SK-N-SH treated with all-trans-retinoic acid at 6 μM for 48 hours (cell line): ENCODE results near the gene PPFIA1.

ENCODE experiments used
- ATAC-seq: fragments of 200-7000 bp; cut with Tn5 transposase; 3 replicates; pipeline ENCODE4 v1.9.1; 2020; ENCODE audit warnings: mild to moderate bottlenecking, moderate library complexity
- ARNTL ChIP-seq: fragments of 450-650 bp; formaldehyde crosslinking; IDR thresholded peaks from 2 replicates; pipeline ENCODE4 v1.5.0; 2020; ENCODE audit warnings: low read depth, mild to moderate bottlenecking, moderate library complexity, borderline replicate concordance
- CSDC2 ChIP-seq: fragments of 250-450 bp; sonication (Bioruptor Pico); IDR thresholded peaks from 2 replicates; pipeline ENCODE4 v1.5.0; 2020; ENCODE audit warnings: mild to moderate bottlenecking, moderate library complexity
- GLIS3 ChIP-seq: fragments of 250-450 bp; sonication (Bioruptor Pico); IDR thresholded peaks from 2 replicates; pipeline ENCODE4 v1.5.0; 2020; ENCODE audit warnings: mild to moderate bottlenecking, moderate library complexity
- ISL1 ChIP-seq: fragments of 250-450 bp; sonication (Bioruptor Pico); IDR thresholded peaks from 2 replicates; pipeline ENCODE4 v2.1.2; 2022; ENCODE audit warnings: mild to moderate bottlenecking, moderate library complexity
- OSR1 ChIP-seq: fragments of 250-450 bp; sonication (Bioruptor Pico); IDR thresholded peaks from 2 replicates; pipeline ENCODE4 v1.8.0; 2022; ENCODE audit warnings: moderate library complexity, mild to moderate bottlenecking, inconsistent platforms
- RARB ChIP-seq: fragments of 250-450 bp; sonication (Bioruptor Pico); IDR thresholded peaks from 2 replicates; pipeline ENCODE4 v1.8.0; 2021; ENCODE audit warnings: mild to moderate bottlenecking, moderate library complexity
- SNAI2 ChIP-seq: fragments of 250-450 bp; sonication (Bioruptor Pico); IDR thresholded peaks from 2 replicates; pipeline ENCODE4 v1.5.0; 2020; ENCODE audit warnings: mild to moderate bottlenecking, moderate library complexity
- TCF4 ChIP-seq: fragments of 250-450 bp; sonication (Bioruptor Pico); IDR thresholded peaks from 2 replicates; pipeline ENCODE4 v1.8.0; 2021; ENCODE audit warnings: mild to moderate bottlenecking, moderate library complexity, borderline replicate concordance
- ZFP3 ChIP-seq: fragments of 250-450 bp; sonication (Bioruptor Pico); IDR thresholded peaks from 2 replicates; pipeline ENCODE4 v1.5.0; 2020; ENCODE audit warnings: mild to moderate bottlenecking, moderate library complexity
- ZFP30 ChIP-seq: fragments of 450-650 bp; formaldehyde crosslinking; IDR thresholded peaks from 2 replicates; pipeline ENCODE4 v1.5.0; 2022; ENCODE audit warnings: mild to moderate bottlenecking, moderate library complexity
- ZNF565 ChIP-seq: fragments of 450-650 bp; formaldehyde crosslinking; conservative IDR thresholded peaks from 2 replicates; pipeline ENCODE4 v1.5.0; 2020; ENCODE audit warnings: low read depth, mild to moderate bottlenecking, moderate library complexity
- ZNF8 ChIP-seq: fragments of 450-650 bp; formaldehyde crosslinking; IDR thresholded peaks from 2 replicates; pipeline ENCODE4 v1.5.0; 2020; ENCODE audit warnings: mild to moderate bottlenecking, moderate library complexity
- TF ChIP-seq, protein P1 (sequence below): fragments of 250-450 bp; sonication (Bioruptor Pico); IDR thresholded peaks from 2 replicates; pipeline ENCODE4 v1.8.0; 2020; ENCODE audit warnings: mild to moderate bottlenecking, moderate library complexity, borderline replicate concordance
- TF ChIP-seq, protein P2 (sequence below): fragments of 250-450 bp; sonication (Bioruptor Pico); IDR thresholded peaks from 2 replicates; pipeline ENCODE4 v1.5.1; 2021; ENCODE audit warnings: mild to moderate bottlenecking, moderate library complexity
- TF ChIP-seq, protein P3 (sequence below): fragments of 250-450 bp; sonication (Bioruptor Pico); IDR thresholded peaks from 2 replicates; pipeline ENCODE4 v1.5.0; 2020; ENCODE audit warnings: mild to moderate bottlenecking, moderate library complexity

Gene PPFIA1

DNA sequence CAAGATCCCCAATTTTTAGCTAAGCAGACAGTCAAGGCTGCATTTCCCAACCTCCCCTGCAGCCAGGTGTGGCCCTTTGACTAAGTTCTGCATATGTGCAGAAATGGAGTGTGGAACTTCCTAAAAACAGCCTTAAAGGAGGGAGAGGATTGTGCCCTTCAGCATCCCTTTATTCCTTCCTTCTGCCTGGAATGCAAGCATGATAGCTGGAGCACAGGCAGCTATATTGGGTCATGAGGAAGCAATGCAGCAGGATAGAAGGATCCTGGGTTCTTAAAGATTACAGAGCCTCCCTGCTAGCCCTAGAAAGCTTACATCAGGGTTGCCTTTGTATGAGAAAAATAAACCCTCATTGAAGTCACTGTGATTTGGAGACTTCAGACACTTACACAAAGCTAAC, 37.5 kb upstream of the PPFIA1 start:
- TF ChIP-seq ARNTL (no peak), CSDC2 (no peak), SNAI2 (CRISPR knock-in tag) (no peak), ZNF565 (no peak)
- no peak for ATAC-seq

DNA sequence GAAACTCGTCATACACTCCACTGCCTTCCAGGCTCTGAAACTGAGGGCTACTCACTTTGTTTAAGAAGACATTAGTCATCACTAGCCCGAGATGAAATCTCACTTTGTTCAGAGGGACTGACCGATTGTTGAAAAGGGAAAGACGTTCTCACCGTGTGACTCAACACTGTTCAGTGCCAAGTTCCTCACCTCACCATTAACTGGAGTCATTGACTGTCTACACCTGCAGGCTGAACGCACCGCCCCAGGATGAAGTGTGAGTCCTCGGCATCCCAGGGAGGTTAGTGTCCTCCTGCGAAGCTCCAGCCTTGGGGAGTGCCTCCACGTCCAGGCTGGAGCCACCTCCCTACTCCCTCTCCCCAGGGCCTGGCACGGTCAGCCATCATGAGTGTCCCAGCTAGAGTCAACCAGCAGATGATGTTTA, 37.0 kb upstream of the PPFIA1 start:
- TF ChIP-seq, protein P1, sequence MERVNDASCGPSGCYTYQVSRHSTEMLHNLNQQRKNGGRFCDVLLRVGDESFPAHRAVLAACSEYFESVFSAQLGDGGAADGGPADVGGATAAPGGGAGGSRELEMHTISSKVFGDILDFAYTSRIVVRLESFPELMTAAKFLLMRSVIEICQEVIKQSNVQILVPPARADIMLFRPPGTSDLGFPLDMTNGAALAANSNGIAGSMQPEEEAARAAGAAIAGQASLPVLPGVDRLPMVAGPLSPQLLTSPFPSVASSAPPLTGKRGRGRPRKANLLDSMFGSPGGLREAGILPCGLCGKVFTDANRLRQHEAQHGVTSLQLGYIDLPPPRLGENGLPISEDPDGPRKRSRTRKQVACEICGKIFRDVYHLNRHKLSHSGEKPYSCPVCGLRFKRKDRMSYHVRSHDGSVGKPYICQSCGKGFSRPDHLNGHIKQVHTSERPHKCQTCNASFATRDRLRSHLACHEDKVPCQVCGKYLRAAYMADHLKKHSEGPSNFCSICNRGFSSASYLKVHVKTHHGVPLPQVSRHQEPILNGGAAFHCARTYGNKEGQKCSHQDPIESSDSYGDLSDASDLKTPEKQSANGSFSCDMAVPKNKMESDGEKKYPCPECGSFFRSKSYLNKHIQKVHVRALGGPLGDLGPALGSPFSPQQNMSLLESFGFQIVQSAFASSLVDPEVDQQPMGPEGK (CRISPR knock-in tag), result no peak
- peak; percentile 69 for ATAC-seq

DNA sequence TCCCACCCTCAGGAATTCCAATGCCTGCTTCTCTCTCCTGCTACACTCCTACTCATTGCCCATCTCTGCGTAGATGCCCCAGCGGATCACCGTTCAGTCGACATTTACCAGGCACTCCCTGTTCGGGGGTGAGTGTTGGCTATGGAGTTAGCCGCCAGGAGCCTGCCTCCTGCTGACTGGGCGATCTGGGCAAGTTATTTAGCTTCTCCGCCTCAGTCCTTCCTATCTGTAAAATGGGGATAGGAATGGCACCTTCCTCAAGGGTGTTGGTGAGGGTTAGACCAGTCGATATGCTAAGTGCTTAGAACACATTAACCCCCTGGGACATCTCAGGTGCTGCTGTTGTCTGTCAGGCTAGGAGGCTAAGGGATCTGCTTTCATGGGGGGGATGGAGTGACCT, 36.5 kb upstream of the PPFIA1 start:
- TF ChIP-seq ZFP3 (no peak), ZNF565 (no peak), ARNTL (no peak)
- TF ChIP-seq, protein P1 (CRISPR knock-in tag), result no peak
- TF ChIP-seq, protein P2, sequence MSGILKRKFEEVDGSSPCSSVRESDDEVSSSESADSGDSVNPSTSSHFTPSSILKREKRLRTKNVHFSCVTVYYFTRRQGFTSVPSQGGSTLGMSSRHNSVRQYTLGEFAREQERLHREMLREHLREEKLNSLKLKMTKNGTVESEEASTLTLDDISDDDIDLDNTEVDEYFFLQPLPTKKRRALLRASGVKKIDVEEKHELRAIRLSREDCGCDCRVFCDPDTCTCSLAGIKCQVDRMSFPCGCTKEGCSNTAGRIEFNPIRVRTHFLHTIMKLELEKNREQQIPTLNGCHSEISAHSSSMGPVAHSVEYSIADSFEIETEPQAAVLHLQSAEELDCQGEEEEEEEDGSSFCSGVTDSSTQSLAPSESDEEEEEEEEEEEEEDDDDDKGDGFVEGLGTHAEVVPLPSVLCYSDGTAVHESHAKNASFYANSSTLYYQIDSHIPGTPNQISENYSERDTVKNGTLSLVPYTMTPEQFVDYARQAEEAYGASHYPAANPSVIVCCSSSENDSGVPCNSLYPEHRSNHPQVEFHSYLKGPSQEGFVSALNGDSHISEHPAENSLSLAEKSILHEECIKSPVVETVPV, result no peak
- ATAC-seq, result no peak; the same call in 2 of the 3 replicates

DNA sequence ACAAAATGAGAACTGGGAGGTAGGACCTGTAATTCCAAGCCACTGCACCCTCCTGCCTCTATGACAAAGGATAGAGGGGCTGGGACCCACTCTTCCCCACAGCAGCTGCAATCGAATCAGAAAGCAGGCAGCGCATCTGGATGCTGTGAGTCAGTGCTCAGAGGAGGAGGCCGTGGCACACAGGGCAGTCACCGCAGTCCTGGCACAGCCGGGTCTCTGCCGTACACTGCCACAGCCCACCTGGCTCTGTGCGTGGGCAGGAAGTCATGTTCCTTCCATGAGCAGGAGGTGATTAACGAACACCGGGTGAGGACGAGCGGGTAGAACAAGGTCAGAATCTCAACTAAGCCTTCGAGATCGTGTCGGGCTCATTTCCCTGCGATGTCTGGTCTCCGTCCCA, 30.2 kb upstream of the PPFIA1 start:
- TF ChIP-seq GLIS3 (no peak), ZNF8 (no peak), SNAI2 (CRISPR knock-in tag) (no peak), ARNTL (no peak), OSR1 (no peak), TCF4 (CRISPR knock-in tag) (no peak)
- TF ChIP-seq, protein P3, sequence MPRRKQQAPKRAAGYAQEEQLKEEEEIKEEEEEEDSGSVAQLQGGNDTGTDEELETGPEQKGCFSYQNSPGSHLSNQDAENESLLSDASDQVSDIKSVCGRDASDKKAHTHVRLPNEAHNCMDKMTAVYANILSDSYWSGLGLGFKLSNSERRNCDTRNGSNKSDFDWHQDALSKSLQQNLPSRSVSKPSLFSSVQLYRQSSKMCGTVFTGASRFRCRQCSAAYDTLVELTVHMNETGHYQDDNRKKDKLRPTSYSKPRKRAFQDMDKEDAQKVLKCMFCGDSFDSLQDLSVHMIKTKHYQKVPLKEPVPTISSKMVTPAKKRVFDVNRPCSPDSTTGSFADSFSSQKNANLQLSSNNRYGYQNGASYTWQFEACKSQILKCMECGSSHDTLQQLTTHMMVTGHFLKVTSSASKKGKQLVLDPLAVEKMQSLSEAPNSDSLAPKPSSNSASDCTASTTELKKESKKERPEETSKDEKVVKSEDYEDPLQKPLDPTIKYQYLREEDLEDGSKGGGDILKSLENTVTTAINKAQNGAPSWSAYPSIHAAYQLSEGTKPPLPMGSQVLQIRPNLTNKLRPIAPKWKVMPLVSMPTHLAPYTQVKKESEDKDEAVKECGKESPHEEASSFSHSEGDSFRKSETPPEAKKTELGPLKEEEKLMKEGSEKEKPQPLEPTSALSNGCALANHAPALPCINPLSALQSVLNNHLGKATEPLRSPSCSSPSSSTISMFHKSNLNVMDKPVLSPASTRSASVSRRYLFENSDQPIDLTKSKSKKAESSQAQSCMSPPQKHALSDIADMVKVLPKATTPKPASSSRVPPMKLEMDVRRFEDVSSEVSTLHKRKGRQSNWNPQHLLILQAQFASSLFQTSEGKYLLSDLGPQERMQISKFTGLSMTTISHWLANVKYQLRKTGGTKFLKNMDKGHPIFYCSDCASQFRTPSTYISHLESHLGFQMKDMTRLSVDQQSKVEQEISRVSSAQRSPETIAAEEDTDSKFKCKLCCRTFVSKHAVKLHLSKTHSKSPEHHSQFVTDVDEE, result no peak
- TF ChIP-seq, protein P1 (CRISPR knock-in tag), result no peak

DNA sequence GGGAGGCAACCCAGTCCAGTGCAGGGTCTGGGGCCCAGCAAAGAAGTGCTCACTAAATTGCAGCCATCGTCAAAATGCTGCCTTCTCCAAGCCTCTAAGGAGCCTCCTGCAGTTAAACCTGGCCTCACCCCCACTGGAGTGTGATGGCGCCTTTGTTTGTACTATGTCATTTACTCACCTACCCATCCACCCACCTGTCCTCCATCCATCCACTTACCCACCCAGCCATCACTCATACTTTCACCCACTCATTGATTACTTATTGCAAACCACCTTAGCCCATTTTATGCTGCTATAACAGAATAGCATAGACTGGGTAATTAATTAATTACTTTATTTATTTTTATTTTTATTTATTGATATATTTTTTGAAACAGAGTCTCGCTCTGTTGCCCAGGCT, 28.8 kb upstream of the PPFIA1 start:
- TF ChIP-seq ZFP30 (no peak), ISL1 (no peak), RARB (no peak), ZNF565 (no peak), ARNTL (no peak)
- no peak for ATAC-seq

More for the DNA sequence above, 30.2 kb upstream of the PPFIA1 start:
- no peak; the same call in 2 of the 3 replicates for ATAC-seq

DNA sequence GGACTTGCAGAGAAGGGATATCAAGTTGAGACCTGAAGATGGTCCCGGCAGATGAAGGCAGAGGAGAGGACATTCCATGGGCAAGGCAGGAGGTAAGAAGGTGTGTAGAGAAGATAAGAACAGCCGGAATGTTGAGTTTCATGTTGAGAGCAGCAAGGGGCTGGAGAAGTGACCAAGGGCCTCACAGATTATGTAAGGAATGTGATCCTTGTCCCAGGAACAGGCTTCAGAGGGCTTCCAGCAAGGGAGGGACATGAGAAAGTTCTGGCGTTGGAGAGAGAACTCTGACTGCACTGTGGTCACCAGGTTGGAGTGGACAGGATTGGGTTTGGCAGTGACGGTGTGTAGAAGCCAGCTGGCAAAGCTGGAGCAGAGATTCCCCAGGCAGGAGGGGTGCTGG, 27.6 kb upstream of the PPFIA1 start:
- no peak for TF ChIP-seq RARB
- TF ChIP-seq, all 23 proteins: peak for 0
- no peak for ATAC-seq
